HG03342 (cell line): Measurements from ENCODE around the gene FAM221B.
A peak's percentile ranks its signal among the peaks of the same experiment; 100 is the strongest.

Experiments used
- ATAC-seq: cut with Tn5 transposase; IDR thresholded peaks from one replicate; pipeline ENCODE4 v1.9.1; 2021; ENCODE audit warnings: mild to moderate bottlenecking, moderate library complexity; ENCODE audit not compliant: unreplicated experiment

FAM221B gene

DNA sequence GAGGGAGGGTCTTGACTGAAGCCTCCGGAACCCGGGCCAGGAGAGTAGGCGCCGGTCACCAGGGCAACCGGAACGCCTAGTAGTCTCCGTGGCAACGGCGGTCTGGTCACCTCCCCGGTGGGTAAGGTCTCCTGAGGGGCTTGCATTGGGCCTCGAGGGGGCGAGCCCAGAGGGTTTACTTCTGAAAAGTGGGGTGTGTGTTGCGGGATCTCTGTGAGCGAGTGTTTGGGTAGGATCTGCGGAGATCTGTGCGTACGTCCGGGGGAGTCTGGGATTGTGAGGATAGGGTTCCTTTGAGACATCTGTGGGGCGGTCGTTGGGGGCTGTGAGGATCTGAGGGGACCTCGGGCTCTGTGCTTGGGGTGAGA, at the start of gene FAM221B:
TSS of gene FAM221B (minus strand) at position 17 of the 368 bp plus-strand sequence. CDS start 2,571 bp downstream, outside the sequence.
- peak; percentile 9 for ATAC-seq

- no peak for ATAC-seq
These were observed 44.0 kb upstream of the FAM221B start for GRCh38 chr9:35872505-35872904.

- no peak for ATAC-seq
These were observed 43.0 kb upstream of the FAM221B start for GRCh38 chr9:35871545-35871944.

GRCh38 chr9:35870351-35870923, 41.9 kb upstream of the FAM221B start, which contains the start of gene OR13J1:
OR13J1 (minus strand) TSS chr9:35870401; CDS start chr9:35870401, 0 bp downstream.
- ATAC-seq: no peak

- no peak for ATAC-seq
These were observed 41.2 kb upstream of the FAM221B start for GRCh38 chr9:35869621-35870216.

GRCh38 chr9:35868933-35869332, 40.4 kb upstream of the FAM221B start:
- ATAC-seq: no peak

- no peak for ATAC-seq
These were observed 39.0 kb upstream of the FAM221B start for GRCh38 chr9:35867538-35867937.

DNA sequence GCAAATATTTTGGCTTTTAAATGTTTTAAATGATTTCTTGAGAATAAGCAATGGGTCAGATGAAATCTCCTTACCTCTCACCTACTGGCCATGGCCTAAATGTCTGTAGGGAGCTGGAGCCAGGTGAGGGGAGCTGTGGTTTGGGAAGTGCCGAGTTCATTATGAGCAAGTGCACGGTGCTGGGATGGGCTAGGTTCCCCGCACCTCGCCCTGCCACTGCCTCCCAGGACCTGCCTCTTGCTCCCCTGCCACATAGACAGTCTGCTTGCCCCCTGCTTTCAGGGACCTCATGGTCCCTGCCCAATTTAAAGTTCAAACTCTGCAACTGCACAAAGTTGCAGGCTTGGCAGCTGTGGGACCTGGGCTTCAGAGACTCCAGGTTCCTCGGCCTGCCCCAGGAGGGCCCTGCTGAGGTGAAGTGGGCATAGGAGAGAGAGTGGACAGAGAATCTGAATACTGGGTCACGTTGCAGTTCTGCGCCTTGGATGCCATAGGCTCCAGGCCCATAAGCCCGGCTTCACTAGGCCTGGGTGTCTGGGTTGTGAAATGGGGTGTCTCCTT, 36.2 kb upstream of the FAM221B start:
- ATAC-seq: no peak

DNA sequence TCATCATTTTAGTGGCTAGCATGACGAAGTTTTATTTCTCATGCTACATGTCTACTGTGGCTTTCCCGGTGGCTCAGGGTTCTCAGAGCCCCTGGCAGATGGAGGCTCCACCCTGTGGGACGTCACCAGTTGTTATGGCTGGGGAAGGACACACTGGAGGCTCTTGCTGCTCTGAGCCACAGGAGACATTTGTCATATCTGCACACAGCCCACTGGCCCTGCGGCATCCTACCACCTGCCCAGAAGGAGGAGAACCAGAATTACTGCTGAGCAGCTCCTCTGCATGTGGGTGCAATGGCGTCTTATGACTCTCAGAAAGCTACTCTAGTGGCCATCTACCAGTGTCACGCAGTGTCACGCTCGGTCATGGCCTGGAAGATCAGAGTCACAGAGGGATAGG, 35.1 kb upstream of the FAM221B start:
- ATAC-seq: no peak

DNA sequence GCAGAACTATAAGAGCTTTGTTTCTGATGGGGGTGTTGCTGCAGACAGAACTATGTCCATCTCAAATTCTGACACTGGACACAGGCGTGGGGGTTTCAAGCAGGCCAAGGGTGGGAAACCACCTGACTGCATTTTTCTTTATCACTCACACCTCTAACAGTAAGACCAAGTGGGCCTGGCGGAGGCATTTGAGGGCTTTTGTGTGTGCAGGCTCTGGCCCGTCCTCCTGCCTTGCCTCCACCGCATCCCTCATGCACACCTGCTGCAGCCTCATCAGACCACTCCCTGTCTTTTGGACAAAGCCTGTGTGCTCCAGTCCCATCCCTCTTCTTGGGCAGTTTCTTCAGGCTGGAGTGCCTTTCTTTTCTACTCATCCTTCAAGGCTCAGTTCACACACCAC, 33.8 kb upstream of the FAM221B start:
- ATAC-seq: no peak

- ATAC-seq: no peak
These were observed 32.8 kb upstream of the FAM221B start for GRCh38 chr9:35861161-35861897.

DNA sequence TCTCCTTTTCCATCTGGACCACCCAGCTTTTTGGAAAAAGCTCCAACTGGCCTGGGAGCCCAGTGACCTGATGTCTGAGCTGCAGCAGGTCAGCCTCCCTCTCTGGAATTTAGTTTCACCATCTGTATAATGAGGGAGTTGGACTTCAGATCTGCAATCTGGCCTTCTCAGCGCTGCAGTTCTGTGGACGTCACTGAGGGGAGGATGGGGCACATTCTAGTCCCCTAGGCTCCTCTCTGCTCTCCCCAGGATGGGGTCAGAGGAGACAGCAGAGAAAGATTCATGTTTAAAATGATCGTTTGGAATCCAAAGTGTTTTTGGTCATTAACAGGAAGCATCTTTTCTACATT, 31.4 kb upstream of the FAM221B start:
- no peak for ATAC-seq

DNA sequence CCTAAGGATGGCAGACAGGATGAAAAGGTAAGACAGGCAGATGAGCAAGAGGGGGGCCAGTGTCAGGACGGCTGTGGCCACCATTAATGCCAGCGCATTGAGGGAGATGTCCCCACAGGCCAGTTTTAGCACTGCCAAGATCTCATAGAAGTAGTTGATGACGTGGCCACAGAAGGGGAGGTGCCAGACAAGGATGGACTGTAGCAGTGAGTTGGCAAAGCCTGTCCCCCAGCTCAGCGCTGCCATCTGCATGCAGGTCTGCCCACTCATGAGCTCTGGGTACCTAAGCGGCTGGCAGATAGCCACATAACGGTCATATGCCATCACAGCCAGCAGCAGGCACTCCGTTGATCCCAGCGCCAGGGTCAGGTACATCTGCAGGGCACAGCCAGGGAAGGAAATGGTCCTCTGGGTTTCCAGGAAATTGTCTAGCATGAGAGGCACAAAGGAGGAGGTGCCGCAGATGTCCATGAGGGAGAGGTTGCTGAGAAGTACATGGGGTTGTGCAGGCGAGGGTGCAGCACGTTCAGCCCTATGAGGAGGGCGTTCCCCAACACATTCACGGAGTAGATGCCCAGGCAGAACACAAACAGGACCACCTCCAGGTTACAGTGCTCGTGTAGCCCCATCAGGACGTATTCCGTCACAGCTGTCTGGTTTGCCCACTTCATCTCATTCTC, 30.9 kb upstream of the FAM221B start:
- ATAC-seq: no peak

- no peak for ATAC-seq
These were observed 29.9 kb upstream of the FAM221B start for GRCh38 chr9:35858458-35858857.

DNA sequence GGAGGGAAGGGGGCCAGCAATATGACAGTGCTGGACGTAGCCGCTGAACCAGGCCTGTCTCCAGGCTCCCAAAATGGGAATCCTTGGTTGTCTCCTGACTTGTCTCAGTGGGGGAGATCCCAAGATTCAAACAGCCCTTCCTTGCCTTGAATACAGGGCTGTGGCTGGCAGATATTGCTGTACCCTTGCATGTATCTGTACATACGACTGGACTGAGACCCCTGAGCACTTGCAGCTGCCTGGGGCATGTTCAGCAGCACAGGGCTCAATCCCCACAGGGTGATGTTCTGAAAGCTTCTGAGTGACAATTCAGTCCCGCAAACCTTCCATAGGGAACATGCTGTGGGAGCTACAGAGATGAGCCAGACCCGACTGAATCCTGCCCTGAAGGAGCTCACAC, 28.4 kb upstream of the FAM221B start:
- no peak for ATAC-seq

- no peak for ATAC-seq
These were observed 27.7 kb upstream of the FAM221B start for GRCh38 chr9:35856206-35856605.

DNA sequence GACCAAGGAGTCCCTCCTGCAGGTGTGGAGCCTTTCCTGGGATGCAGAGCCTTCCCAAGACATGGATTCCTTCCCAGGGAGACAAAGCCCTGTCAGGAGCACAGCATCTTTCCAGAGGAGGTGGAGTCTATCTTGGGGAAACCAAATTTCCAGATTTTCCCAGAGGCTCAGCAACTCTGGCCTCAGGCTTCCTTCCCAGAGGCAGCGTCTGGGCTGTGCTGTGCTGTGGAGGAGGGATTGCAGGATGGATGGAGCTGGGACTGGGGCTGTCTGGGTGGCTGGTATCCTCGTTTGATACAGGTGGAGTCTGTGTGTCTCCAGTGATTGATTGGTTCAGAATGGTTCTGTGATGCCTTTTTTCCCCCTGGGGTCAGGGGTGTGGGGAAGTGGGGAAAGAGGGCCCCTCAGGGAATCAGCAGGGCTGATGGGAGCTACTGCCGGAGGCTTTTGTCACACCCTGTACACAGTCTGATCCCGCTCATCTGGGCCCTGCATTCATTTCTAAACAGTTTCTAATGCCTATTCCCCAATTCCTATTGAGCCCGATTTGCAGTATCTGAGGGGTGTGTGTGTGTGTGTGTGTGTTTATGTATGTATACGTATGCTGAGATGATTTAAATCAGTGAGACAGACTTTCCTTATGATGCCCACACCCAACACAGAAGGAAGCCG, 25.7 kb upstream of the FAM221B start:
- ATAC-seq: no peak

- no peak for ATAC-seq
These were observed 24.6 kb upstream of the FAM221B start for GRCh38 chr9:35852876-35853865.

DNA sequence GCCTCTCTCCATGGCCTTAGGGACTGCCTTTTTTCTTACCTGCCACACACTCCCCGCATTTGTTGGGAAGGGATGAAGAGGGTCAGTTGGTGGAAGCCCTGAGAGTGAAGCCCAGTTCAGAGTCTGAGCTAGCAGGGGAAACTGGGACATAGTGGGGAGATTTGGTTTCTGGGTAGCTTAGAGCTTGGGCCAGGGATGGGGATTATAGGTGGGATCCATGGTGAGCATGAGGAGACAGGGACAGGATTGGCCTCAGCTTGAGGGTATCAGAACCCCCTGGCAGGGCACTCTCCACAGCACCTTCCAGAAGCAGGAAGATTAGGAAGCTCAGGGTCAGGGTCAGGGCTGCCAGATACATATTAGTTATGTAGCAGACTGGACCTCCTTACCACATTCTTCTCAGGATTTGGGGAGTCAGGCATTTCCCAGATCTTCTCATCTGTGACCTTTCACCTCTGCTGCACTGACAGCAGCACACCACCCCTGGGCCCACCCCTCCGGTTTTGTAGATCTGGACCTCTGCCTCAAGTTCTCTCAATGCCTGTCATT, 23.8 kb upstream of the FAM221B start:
- ATAC-seq: no peak
